HG03103 (cell line): ENCODE measurements around the gene LMF2.
"Not testable (repeated sequence)": the region's sequence is repeated elsewhere in the genome, so short reads cannot be mapped to it uniquely, and the experiment has no call there.

Source experiments
- ATAC-seq: cut with Tn5 transposase; IDR thresholded peaks from one replicate; pipeline ENCODE4 v1.9.1; 2021; ENCODE audit warnings: low read depth; ENCODE audit not compliant: unreplicated experiment

Gene LMF2, protein sequence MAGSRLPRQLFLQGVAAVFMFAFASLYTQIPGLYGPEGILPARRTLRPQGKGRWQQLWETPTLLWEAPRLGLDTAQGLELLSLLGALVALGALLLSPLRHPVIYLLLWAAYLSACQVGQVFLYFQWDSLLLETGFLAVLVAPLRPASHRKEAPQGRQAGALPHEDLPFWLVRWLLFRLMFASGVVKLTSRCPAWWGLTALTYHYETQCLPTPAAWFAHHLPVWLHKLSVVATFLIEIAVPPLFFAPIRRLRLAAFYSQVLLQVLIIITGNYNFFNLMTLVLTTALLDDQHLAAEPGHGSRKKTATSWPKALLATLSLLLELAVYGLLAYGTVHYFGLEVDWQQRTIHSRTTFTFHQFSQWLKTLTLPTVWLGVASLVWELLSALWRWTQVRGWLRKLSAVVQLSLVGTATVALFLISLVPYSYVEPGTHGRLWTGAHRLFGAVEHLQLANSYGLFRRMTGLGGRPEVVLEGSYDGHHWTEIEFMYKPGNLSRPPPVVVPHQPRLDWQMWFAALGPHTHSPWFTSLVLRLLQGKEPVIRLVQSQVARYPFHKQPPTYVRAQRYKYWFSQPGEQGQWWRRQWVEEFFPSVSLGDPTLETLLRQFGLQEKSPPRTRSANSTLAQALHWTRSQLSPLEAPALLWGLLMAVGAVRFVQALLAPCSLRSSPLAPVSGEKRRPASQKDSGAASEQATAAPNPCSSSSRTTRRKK

DNA sequence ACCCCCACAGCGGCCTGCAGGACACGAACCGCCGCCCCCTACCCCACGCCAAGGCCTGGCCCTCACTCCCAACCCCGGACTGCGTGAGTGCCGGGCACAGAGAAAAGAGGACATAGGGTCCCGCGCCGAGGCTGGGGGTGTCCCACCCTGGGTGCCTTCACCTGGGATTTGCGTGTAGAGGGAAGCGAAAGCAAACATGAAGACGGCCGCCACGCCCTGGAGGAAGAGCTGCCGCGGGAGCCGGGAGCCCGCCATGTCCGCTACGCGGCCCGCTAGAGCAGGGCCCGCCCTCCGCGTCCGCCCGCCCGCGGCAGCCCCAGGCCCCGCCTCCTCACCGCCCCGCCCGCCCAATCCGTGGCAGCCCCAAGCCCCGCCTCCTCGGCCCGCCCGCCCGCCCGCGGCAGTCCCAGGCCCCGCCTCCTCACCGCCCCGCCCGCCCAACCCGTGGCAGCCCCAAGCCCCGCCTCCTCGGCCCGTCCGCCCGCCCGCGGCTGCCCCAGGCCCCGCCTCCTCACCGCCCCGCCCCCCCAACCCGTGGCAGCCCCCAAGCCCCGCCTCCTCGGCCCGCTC lies at the start of gene LMF2:
Gene LMF2 (minus strand): TSS at position 282 of the 570 bp plus-strand sequence. CDS start 27 bp downstream, at position 255.
- peak; percentile 45 for ATAC-seq

DNA sequence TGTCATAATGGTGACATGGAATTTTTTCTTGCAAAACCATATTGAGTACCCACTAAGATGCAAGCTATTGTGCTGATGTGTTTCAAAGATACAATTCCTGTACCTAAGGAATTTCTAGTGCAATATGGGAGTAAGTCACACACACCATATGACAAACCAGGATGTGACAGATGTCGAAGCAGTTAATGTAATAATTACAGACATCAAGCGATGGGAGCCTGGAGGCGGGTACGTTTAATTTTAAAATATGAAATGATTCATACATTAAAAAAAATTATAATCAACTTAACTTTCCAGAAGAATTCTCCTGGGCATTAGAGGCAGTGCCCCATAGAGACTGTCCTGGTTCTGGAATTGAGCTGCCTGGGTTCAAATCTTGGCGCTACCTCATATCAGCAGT lies 49.2 kb upstream of the LMF2 start:
- ATAC-seq, result no peak

DNA sequence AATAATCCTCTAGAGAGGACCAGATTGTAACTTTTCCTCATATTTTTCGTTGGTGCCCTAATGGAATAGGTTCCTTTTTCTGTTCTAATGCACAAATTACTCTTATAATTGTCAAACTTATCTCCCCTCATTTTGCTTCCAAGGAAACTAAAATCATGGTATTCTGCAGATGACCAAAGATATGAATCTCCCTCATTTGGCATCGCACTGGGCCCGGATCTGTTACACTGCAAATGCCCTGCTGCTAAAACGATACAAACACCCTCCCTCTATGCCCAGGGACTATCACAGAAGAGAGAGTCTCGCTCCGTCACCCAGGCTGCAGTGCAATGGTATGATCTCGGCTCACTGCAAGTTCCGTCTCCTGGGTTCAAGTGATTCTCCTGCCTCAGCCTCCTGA lies 45.8 kb upstream of the LMF2 start:
- ATAC-seq, result no peak

DNA sequence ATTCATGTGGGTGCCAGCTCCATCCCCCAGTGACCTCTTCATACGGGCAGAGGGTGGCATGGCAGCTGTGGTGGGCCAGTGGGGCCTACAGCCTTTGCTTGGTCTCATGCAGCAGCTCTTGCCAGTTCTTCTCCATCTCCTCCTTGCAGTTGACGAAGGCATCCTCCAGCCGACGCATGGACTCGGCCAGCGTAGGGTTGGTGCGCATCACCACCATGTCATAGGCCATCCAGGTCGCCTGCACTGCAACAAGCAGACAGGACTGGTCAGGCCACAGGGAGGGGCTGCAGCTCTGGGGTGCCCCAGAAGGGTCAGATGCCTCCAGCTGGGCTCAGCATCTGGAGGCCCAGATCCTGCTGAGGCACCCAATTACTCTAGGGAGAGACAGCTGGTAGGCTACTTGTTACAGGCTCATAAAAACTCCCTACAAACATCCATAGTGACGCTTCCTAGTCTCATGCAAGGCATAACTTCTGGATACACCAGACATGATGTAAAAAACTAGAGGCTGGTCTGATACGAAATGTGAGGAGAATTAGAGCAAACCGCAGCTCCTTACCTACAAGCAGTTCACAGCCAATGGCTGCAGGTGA lies 43.8 kb upstream of the LMF2 start:
- ATAC-seq, result no peak

DNA sequence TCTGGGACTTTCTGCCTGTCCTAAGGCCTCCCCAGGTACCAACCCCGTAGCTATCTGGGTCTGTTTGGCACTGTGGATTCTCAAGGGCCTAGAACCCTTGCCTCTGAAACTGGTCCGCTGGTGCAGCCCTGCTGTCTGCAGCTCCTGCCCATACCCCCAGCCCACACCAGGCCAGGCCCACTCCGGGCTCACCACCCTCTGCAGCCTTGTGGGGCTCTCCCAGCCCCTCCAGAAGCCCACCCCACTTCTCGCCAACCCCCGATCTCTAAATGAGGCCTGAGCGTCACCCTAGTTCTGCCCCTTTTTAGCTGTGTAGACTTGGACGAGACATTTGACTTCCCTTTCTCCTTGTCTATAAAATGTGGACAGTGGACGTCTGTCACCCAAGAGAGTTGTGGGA lies 42.9 kb upstream of the LMF2 start:
- ATAC-seq, result no peak

DNA sequence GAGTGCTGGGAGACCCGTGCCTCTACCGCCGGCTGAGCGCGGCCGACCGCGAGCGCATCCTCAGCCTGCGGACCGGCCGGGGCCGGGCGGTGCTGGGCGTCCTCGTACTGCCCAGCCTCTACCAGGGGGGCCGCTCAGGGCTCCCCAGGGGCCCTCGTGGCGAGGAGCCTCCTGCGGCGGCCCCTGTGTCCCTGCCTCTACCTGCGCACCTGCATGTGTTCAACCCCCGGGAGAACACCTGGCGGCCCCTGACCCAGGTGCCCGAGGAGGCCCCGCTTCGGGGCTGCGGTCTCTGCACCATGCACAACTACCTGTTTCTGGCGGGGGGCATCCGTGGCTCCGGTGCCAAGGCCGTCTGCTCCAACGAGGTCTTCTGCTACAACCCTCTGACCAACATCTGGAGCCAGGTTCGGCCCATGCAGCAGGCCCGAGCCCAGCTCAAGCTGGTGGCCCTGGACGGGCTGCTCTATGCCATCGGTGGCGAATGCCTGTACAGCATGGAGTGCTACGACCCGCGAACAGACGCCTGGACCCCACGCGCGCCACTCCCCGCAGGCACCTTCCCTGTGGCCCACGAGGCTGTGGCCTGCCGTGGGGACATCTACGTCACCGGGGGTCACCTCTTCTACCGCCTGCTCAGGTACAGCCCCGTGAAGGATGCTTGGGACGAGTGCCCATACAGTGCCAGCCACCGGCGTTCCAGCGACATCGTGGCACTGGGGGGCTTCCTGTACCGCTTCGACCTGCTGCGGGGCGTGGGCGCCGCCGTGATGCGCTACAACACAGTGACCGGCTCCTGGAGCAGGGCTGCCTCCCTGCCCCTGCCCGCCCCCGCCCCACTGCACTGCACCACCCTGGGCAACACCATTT lies 41.7 kb upstream of the LMF2 start:
- no peak for ATAC-seq

DNA sequence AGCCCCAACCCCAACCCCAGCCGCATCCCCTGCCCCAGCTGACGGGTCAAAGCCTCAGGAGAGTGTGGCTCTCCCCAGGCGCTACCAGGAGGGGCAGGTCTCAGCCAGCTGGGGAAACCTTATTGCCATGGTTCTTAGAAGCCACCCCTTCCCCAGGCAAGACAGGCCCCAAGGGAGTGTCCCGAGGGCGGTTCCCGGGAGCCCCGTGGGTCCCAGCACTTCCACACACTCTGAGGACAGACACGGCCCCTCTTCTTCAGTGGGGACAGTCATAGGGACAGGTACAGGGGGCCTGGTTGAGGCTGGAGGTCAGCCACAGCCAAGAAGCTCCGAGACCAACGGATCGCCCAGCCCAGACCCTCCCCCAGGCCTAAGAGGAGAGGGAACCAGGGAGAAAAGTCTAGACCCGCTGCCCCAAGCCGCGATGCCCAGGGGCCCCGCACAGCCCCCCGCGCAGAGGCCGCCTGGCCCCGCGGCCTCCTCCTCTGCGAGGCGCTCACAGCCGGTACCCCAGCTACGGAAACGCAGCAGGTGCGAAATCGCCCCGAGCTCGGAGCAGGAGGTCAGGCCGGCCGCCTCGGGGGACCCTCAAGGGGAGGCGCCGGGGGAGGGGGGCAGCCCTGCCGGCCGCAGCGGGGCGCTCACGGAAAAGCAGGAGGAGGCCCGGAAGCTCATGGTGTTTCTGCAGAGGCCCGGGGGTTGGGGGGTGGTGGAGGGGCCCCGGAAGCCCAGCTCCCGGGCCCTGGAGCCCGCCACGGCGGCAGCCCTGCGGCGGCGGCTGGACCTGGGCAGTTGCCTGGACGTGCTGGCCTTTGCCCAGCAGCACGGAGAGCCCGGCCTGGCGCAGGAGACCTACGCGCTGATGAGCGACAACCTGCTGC lies 40.8 kb upstream of the LMF2 start:
- no peak for ATAC-seq

DNA sequence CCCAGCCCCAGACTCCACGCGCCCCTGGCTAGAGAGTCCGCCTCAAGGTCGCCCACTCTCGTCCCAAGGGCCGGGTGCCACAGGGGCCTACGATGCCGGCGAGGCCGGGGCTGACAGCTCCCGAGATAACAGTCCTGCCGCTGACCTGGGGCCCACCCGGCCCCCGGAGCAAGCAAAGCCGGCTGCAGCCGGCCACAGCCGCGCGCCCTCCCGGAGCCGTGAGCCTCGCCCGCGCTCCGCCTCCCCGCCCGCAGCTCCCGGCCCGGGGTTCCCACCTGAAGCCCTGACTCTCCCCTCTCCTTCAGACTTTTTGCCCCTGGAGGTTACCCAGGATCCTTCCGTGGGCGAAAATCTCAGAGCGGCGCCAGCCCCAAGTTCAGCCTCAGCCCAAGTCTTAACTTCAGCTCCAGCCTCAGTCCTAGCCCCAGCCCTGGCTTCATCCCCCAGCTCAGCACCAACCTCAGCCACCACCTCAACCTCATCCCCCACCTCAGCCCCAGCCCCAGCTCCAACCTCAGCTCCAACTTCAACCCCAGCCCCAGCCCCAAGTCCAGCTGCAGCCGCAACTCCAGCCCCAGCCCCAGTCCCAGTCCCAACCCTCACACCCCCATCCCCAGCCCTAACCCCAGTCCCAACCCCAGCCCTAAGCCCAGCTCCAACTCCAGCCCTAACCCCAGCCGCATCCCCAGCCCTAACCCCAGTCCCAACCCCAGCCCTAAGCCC lies 39.9 kb upstream of the LMF2 start:
- no peak for ATAC-seq

DNA sequence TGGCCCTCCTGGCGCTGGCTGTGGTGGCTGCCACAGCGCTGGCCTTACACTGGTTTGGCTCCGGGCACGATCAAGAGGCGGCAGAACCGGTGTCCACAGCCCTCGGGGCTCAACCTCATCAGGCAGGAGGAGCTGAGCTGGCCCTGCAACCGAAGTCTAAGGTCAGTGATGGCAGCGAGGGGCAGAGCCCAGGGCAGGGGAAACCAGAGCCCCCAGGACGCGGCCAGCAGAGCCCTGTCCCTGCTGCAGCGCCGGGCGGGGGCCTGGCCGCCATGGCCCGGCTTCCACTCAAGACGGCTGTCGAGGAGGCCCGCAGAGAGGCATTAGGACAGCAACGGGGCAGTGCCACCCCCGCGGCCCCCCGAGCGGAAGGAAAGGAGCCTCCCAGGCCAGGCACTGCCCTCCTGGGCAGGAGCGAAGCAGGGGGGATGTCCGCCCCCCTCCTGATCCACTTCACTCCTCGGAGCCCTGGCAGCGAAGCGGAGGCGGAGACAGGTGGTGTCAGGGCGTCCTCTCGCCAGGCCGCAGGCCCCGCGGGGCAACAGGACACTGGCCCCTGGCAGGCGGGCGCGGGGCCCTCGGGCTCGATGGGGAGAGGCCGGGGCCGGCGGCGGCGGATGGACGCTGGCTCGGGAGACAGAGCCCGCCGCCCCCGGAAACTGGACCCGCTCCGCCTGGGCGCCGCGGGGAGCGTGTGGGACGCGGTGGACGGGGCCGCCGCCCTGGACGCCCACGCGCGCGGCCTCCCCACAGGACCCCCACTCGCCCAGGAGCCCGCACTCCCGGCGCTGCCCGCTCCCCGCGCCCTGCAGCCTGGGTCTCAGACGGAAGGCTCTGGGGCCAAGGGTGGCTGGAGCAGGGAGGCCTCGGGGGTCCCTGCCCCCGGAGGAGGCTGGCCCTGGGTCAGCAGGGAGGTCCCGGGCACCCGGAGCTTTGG lies 39.1 kb upstream of the LMF2 start:
- no peak for ATAC-seq

DNA sequence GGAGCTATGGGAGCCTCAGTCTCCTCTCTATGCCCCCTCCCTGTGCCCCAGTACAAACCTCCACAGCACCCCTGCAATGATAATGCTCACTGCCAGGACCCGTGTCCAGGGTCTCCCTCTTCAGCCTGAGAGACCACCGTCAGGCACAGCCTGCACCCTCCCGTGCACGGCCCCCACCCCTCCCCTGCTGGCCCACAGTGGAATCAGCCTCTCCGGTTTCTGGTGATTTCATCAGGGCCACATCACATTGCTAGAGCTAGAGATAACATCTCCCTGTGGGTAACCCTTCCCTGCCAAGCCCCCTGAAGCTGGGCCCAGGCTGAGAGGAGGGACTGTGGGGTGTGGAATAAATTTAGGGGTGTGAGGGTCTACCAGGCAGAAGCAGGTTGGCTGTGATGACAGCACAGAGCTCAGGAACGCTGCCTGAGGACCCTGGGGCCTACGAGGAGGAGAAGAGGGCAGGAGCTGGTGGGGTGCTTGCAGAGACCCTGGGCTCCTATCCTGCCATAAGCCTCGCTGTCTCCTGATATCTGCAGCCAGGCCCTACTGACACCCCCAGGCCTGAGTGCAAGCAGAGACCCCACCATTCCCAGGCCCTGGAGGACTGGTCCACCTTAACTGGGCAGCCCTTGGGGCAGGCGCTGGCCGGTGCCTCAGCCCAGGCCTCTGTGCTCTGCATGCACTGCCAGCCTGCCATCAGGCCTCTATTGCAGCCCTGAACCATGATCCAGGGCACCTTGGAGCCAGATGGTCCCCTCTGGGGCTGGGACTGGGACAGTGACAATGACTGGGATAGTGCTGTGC lies 38.2 kb upstream of the LMF2 start, which contains the start of gene KLHDC7B:
Gene KLHDC7B (plus strand): TSS at position 378 of the 804 bp plus-strand sequence. CDS start 345 bp downstream, at position 723.
- no peak for ATAC-seq

DNA sequence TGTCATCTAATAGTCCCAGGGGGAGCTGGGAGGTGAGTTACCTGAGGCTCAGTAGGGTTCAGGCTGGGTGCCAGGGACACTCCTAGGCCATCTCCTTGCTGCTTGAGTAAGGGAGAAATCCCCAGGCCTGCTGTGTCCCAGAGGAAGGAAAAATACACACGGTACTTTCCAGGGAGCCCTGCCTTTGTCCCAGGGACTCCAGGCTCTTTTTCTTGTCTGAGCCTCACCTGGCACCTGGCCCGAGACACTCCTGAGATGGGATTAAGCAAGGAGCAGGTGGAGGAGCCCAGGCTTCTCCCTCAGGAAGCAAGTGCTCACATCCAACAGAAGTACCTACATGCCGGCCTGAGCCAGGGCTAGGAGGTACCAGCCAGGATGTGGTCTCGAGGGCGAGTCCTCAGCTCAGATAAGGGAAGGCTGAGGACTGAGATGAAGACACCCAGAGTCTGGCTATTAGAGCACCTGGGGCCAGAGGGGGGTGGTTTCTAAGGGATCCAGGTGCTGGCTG lies 37.3 kb upstream of the LMF2 start:
- no peak for ATAC-seq

DNA sequence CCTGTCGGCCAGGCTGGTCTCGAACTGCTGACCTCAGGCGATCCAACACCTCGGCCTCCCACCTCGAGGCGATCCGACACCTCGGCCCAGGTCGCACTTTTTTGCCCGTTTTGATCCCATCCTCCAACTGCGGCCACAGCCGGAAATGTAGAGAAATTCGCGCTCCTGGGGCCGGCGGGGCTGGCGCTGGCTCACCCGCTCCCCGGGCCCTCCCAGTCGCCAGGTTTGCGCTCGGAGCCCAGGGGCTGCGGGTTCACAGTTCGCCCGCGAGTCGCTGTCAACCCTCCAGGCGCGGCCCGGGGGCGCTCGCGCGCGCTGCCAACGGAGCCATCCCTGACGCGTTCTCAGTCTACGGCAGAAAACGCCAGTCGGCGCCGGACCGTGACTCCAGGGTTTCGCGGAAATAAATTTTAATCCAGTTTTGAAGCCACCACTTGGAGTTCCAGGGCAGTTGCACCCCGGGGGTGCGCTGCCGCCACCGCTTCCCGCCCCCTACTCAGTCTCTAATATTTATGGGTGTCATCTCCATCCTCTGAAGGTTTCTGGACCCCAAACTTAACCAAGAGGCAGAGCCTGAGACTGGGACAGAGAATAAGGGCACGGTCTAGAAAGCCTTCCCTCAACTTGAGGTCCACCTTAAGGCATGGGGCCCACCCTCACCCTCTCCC lies 36.7 kb upstream of the LMF2 start:
- no peak for ATAC-seq

DNA sequence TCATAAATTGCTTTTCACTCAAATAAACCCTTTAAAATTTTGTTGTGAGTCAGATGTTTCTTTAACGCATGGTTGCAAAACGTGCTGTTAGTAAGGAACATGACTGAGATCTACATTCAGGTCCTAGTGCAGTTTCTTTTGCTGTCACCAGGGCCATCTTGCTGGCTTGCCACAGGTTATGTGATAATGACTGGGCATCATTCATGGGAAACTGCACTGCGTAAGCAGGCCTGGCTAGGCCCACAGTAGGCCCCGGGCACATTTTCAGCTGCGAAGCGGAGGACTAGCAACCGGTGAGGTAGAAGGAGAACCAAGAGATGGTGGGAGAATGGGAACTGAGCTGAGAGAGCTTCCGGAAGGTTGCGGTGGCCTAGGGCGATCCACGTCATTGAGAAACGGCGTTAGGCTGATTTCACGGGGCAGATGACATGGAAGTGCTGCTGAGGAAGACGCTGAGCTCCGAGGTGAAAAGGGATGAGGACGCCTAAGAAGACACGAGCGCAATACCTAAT lies 35.0 kb upstream of the LMF2 start:
- ATAC-seq, result peak; percentile 35

DNA sequence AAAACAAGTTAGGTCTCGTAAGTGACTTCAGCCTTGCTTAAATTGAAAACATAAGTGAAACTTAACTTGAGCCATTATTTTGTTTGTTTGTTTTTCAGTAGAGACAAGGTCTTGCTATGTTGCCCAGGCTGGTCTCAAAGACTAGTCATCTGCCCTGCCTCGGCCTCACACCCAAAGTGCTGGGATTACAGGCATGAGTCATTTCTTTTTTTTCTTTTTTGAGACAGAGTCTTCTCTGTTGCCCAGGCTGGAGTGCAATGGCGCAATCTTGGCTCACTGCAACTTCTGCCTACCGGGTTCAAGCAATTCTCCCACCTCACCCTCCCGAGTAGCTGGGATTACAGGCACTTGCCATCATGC lies 34.1 kb upstream of the LMF2 start:
- ATAC-seq, result not testable (repeated sequence)

DNA sequence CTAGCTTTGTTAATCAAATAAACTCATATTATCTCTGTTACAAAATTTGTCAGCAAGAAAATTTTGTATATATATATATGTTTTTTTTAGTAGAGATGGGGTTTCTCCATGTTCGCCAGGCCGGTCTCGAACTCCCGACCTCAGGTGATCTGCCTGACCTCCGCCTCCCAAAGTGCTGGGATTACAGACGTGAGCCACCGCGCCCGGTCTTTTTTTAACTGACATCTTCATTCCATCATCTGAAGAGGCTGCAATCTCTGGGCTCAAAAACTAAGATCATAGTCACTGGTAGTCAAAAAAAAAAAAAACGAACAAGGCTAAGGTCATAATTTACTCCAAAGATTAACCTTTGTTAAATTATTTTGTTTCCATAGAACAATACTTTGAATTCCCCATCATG lies 32.9 kb upstream of the LMF2 start:
- ATAC-seq, result no peak

DNA sequence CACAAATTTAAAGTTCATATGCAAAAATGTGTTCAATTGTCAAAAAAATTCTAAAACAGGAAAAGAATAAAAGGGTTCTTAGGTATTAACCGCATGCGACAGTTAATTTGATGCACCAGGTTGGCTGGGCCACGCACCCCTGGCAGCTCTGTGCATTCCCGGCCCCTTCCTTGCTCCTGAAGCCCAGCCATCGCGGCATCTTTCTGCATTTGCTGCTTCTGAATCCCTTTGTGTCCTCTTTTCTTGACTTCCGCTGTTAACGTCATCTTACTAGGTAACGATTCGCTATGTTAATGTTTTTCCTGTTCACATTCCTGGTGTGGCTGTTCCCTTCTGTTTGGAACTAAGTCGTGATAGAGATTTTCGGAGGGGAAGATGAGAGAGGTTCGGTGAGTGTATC lies 30.3 kb upstream of the LMF2 start:
- no peak for ATAC-seq
